ENCODE results near the gene PRPF39.

The PRPF39 gene

GRCh38 chr14:45123271-45123670 is 39.4 kb downstream of the PRPF39 start:
- TF ChIP-seq CTCF (conservative IDR thresholded peaks at IDR 0.05; ENCODE audit: low read depth, low read length) = no peak
- no peak for DNase-seq (ENCODE audit: low read depth)
- no peak overlapping the region for H3K4me3 ChIP-seq (ENCODE audit: low read depth, low read length)

GRCh38 chr14:45125754-45126153 is 41.8 kb downstream of the PRPF39 start:
- no peak for DNase-seq (ENCODE audit: low read depth)
- TF ChIP-seq CTCF (conservative IDR thresholded peaks at IDR 0.05; ENCODE audit: low read depth, low read length) = no peak
- H3K4me3 ChIP-seq (ENCODE audit: low read depth, low read length) = no peak overlapping the region

- DNase-seq (ENCODE audit: low read depth) = no peak
- H3K4me3 ChIP-seq (ENCODE audit: low read depth, low read length) = no peak overlapping the region
- no peak for TF ChIP-seq CTCF (conservative IDR thresholded peaks at IDR 0.05; ENCODE audit: low read depth, low read length)
Measured at GRCh38 chr14:45128963-45129629, 45.2 kb downstream of the PRPF39 start.

GRCh38 chr14:45133683-45134050 is 49.8 kb downstream of the PRPF39 start:
- no peak for DNase-seq (ENCODE audit: low read depth)
- no peak for TF ChIP-seq CTCF (conservative IDR thresholded peaks at IDR 0.05; ENCODE audit: low read depth, low read length)
- H3K4me3 ChIP-seq (ENCODE audit: low read depth, low read length) = peak overlapping the region; percentile 85

- peak; percentile 100 for DNase-seq (ENCODE audit: low read depth)
- peak; percentile 28 for TF ChIP-seq CTCF (conservative IDR thresholded peaks at IDR 0.05; ENCODE audit: low read depth, low read length)
- H3K4me3 ChIP-seq (ENCODE audit: low read depth, low read length) = peak within 1 kb of the TSS; percentile 87
Measured at GRCh38 chr14:45134051-45134958, 50.4 kb downstream of the PRPF39 start, which contains the start of gene FKBP3. TSS of gene FKBP3 (minus strand) at chr14:45134481. CDS start at chr14:45134456, 25 bp downstream.

GRCh38 chr14:45135156-45135555 is 51.2 kb downstream of the PRPF39 start:
- TF ChIP-seq CTCF (conservative IDR thresholded peaks at IDR 0.05; ENCODE audit: low read depth, low read length) = no peak
- peak overlapping the region; percentile 87 for H3K4me3 ChIP-seq (ENCODE audit: low read depth, low read length)
- peak; percentile 60 for DNase-seq (ENCODE audit: low read depth)
